Panc1 (cell line): ENCODE results near the gene NMT1. TPM values are rescaled to one million over a fixed set of nuclear protein-coding genes. Genes with fewer than 3 reads are reported as not detected.

Source experiments
- ATAC-seq: fragments of 200-7000 bp; cut with Tn5 transposase; 2 replicates; pipeline ENCODE4 v1.9.1; 2020; ENCODE audit warnings: mild to moderate bottlenecking, moderate library complexity
- BruUV-seq: library from RNA; stranded (reverse); fragments of 400-500 nt; replicated peaks from 2 replicates; lab custom pipeline; 2021; lab: Mats Ljungman, UMichigan
- CTCF ChIA-PET: fragments of 300-600 bp; sonication (Branson Sonifier 250); formaldehyde crosslinking; loops from one replicate; lab custom pipeline; 2022; ENCODE audit warnings: antibody characterized with exemption; lab: Charles Lee
- POLR2A ChIA-PET: fragments of 300-600 bp; sonication (Branson Sonifier 250); formaldehyde crosslinking; loops from one replicate; lab custom pipeline; 2022; ENCODE audit warnings: antibody characterized with exemption; lab: Charles Lee
- DNase-seq: peaks from one replicate; pipeline ENCODE4 v3.0.0-alpha.2; 2010; ENCODE audit warnings: low read depth, low spot score
- H3K27ac ChIP-seq: 2 replicates; pipeline ENCODE4 v1.5.1; 2011; ENCODE audit warnings: mild to moderate bottlenecking, low read length, inconsistent platforms
- H3K27me3 ChIP-seq: fragments of 200-500 bp; sonication (Bioruptor generic); 2 replicates; pipeline ENCODE4 v1.6.0; 2014; ENCODE audit warnings: low read length, inconsistent platforms; ENCODE audit not compliant: control insufficient read depth, insufficient read depth
- H3K36me3 ChIP-seq: fragments of 200-500 bp; sonication (Bioruptor generic); 2 replicates; pipeline ENCODE4 v1.5.1; 2014; ENCODE audit warnings: inconsistent platforms, mild to moderate bottlenecking, low read length, moderate library complexity; ENCODE audit not compliant: control insufficient read depth, insufficient read depth
- H3K4me1 ChIP-seq: 2 replicates; pipeline ENCODE4 v1.5.1; 2011; ENCODE audit warnings: inconsistent platforms, mild to moderate bottlenecking, low read length, moderate library complexity; ENCODE audit not compliant: control insufficient read depth, insufficient read depth
- H3K4me3 ChIP-seq, 2 experiments: 2 replicates each; pipeline ENCODE4 v1.5.1; 2011 to 2012; ENCODE audit warnings: low read depth in 2 of 2, low read length in 2 of 2, mild to moderate bottlenecking in 2 of 2, inconsistent platforms in 1 of 2, moderate library complexity in 1 of 2
- H3K9me3 ChIP-seq: fragments of 200-500 bp; sonication (Bioruptor generic); 2 replicates; pipeline ENCODE4 v1.5.1; 2014; ENCODE audit warnings: low read depth, mild to moderate bottlenecking, inconsistent platforms, low read length, moderate library complexity; ENCODE audit not compliant: control insufficient read depth, insufficient read depth
- CTCF ChIP-seq: fragments of 450-650 bp; IDR thresholded peaks from 2 replicates; pipeline ENCODE4 v1.5.1; 2017; ENCODE audit warnings: mild to moderate bottlenecking
- POLR2AphosphoS5 ChIP-seq: IDR thresholded peaks from 2 replicates; pipeline ENCODE4 v1.6.1; 2012; ENCODE audit warnings: mild to moderate bottlenecking, low read depth, low read length, moderate library complexity
- REST ChIP-seq, 2 experiments: IDR thresholded peaks; 2 replicates each; pipeline ENCODE4 v1.6.1; 2011 to 2012; ENCODE audit warnings: low read depth in 2 of 2, control low read depth in 1 of 2, low read length in 1 of 2, mild to moderate bottlenecking in 1 of 2, moderate library complexity in 1 of 2; ENCODE audit not compliant: insufficient read depth in 1 of 2
- TCF7L2 ChIP-seq: IDR thresholded peaks from 2 replicates; pipeline ENCODE4 v1.6.1; 2011; ENCODE audit warnings: mild to moderate bottlenecking, low read depth, low read length, inconsistent platforms
- in situ Hi-C: cut with HindIII; loops from 2 replicates; pipeline ENCODE4 v1.10.0; 2016; ENCODE audit warnings: low sequenced_read_pairs, low pct_unique_long_range_greater_than_20kb
- intact Hi-C: fragments of 100-400 bp; cut with micrococcal nuclease; formaldehyde crosslinking; loops from one replicate; pipeline ENCODE4 v1.10.0; 2022; ENCODE audit not compliant: unreplicated experiment
- total RNA-seq: library from RNA; stranded (reverse); gene quantifications from one replicate; pipeline ENCODE4 v1.2.1, GENCODE V29; 2021; ENCODE audit not compliant: unreplicated experiment

The NMT1 gene
- total RNA-seq, 1 experiment from 2014 or later, result 105 TPM

- Histone ChIP-seq H3K4me3 (no peak overlapping the region), H3K27ac (no peak overlapping the region), H3K9me3 (no peaks in the 10 kb centered on the region), H3K4me1 (peaks cover 13% of the 10 kb centered on the region), H3K27me3 (no peaks in the 10 kb centered on the region), H3K36me3 (no peaks in the 10 kb centered on the region)
- BruUV-seq, result no TSS peak
- intact Hi-C loops (no loop called here), in situ Hi-C loops (no loop called here)
- TF ChIP-seq REST (IDR thresholded peaks at IDR 0.05; ENCODE audit: insufficient read depth in 1 of 2, low read depth in 2 of 2, low read length in 1 of 2), result no peak
- ChIA-PET POLR2A (no interaction called here), CTCF (no interaction called here)
- no peak for DNase-seq
- ATAC-seq, result no peak
Observed at GRCh38 chr17:45107293-45108010, 46.3 kb downstream of the NMT1 start.

GRCh38 chr17:45108051-45108450 lies 46.9 kb downstream of the NMT1 start:
- no peak overlapping the region; the same call in 1 of the 2 replicates for H3K27ac ChIP-seq

More at GRCh38 chr17:45108051-45108450, 46.9 kb downstream of the NMT1 start:
- ATAC-seq (no peak), DNase-seq (no peak)
- no peak for TF ChIP-seq CTCF
- no peak for TF ChIP-seq POLR2AphosphoS5
- TF ChIP-seq REST (IDR thresholded peaks at IDR 0.05; ENCODE audit: insufficient read depth in 1 of 2, low read depth in 2 of 2, low read length in 1 of 2), result no peak
- TF ChIP-seq TCF7L2, result no peak
- no peaks in the 10 kb centered on the region for H3K27me3 ChIP-seq
- H3K4me1 ChIP-seq, result peaks cover 13% of the 10 kb centered on the region
- intact Hi-C loops (no loop called here), in situ Hi-C loops (no loop called here)
- no peak overlapping the region for H3K4me3 ChIP-seq
- no TSS peak for BruUV-seq
- CTCF ChIA-PET, result no interaction called here
- POLR2A ChIA-PET, result no interaction called here
- H3K36me3 ChIP-seq, result no peaks in the 10 kb centered on the region
- H3K9me3 ChIP-seq, result no peaks in the 10 kb centered on the region
